Stimulated activated CD4-positive, alpha-beta T cell treated with anti-CD3 and anti-CD28 coated beads, Interleukin-15, amount 100 ng/mL, for 48 hours (primary cell): ENCODE measurements around the gene IFNAR1.
"Not testable (repeated sequence)": the region's sequence is repeated elsewhere in the genome, so short reads cannot be mapped to it uniquely, and the experiment has no call there.

Source experiments
- DNase-seq, 2 donors: peaks; one replicate each; pipeline ENCODE4 v3.0.0-alpha.2; 2020; ENCODE audit warnings: low read depth in 2 of 2

The IFNAR1 gene

DNA sequence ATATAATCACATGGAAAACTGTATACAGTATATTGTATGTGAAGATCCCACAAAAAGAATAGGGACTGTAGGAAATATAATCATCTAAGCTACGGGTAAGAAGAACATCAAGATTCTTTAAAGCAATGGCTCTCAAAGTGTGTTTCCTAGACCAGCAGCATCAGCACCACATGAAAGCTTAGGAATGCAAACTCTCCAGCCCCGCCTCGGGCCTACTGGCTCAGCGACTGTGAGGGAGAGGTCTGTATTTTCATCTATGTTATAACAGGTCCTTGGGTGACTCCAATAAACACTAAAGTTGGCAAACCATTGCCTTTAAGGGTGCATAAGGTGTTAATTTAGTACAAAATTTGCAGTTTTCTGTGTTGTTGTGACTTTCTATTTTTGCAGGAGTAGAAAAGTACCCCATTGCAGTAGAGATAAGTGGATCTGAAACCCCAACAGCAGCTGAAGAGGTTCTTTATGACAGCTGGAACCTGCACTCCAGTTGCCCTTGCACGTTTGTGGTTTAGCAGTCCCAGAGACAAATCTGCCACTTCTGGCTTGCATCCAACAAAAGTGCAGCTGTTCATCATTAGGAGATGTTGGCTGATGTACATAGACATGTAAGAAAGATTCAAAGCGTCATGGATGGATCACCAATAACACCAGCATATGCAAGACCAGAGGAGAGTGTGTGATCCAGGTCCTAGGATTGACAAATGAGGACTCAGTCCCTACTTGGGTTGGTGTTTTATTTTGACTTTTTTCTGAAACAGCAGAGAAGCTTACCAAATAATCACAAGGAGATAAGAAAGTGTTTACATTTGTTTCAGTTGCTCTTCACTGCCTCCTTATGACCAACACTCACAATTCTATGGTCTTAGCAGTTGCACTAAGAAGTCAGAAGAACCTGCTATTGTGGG lies 15.9 kb upstream of the IFNAR1 start:
- no peak for DNase-seq

DNA sequence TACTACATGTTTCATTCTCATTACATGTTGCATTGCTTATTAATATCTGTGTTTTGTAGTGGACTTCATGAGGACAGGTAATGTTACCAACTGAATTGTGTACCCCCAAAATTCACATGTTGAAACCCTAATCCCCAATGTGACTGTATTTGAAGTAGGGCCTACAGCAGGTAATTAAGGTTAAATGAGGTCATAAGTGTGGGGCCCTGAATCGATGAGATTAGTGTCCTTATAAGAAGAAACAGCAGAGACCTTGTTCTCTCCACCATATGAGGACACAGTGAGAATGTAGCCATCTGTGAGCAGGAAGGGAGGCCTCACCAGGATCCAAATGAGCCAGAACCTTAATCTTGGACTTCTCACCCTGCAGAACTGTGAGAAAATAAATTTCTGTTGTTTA lies 15.0 kb upstream of the IFNAR1 start:
- no peak for DNase-seq

DNA sequence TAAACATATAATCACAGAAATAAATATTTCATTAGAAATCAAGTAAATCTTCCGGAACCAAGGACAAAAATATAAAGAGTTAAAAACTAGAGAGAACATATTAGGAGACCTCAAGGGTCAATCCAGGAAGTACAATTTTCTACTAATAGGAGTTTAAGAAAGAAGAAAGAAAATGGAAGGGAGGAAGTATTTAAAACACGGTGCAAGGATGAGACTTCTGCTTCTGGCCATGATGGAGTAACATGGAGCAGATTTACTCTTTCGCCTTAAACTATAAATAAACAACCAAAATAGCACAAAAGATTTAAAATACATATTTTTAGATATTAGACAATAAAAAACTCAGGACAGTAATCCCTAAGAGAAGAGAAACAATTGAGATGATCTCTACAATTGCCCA lies 12.6 kb upstream of the IFNAR1 start:
- no peak for DNase-seq

DNA sequence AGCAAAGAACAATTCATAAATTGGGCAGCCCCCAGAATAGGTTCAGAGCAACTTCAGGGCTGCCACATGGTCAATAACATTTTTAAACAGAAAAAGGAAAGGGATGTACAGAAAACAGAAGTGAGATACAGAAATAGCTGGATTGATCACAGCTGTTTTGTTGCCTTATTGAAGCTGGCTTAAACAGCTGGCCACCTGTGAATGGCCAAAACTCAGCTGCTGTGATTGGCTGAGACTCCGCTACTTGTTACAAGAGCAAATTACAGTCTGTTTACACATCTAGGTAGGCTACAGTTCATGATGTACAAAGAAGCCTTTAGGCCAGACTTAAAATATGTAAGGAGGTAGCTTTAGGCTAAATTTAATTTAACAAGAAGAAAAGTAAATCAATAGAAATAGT lies 11.6 kb upstream of the IFNAR1 start:
- no peak for DNase-seq

DNA sequence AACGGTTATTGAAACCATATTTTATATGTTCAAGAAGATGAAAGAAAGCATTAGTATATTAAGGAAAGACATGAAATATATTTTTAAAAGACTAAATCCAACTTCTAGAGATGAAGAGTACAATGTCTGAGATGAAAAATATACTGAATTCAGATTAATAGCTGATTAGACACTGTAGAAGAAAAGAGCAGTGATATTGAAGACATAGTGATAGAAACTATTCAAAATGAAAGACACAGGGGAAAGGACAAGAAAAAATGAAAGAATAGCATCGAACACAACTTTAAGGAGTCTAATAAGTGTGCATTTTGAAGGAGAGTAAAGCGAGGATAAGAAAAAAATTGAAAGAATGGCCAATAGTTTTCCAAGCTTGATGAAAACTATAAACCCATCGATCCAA lies 11.2 kb upstream of the IFNAR1 start:
- DNase-seq = no peak

DNA sequence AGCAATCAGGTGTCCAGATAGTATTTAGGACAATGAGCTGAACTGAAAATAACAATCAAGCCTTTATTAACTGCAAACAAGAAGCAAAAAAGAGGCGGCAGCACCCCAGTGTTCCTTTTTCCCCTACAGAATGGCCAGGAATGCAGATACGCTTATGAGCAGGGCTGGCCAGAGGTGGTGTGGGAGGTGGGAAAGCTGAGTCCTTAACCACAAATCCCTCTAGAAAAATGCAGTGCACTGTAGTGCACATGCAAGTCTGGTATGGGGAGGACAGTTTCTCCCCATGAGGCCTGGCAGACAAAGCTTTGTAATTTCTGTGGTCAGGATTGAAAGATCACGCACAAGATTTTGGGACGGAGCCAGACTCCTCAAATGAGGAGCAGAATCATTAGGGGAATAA lies 10.7 kb upstream of the IFNAR1 start:
- no peak for DNase-seq

DNA sequence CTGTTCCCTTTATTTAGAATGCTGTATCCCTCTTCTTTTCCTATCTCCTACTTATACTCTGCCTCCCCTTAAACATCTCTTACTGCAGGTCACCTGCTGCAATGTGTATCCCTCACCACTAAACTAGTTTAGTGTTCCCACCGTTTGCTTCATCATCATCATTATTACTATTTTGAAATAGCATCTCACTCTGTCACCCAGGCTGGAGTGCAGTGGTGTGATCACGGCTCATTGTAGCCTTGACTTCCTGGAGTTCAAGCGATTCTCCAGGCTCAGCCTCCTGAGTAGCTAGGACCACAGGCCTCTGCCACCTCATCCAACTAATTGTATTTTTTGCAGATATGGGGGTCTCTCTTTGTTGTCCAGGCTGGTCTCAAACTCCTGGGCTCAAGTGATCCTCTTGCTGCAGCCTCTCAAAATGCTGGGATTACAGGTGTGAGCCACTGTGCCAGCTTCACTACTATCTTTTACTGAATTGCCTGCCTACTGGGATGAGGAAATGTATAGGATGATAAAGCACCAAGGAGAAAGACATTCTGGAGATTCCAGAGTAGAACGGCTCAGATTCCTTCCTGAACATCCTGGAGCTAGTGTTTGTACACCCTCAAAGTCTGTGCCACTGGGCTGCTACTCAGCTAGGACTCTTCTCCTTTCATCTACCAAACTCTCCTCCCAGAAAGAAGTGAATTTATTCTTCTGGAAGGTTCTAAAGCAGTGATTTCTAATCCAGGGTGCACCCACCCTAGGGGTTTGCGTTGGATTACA lies 8.6 kb upstream of the IFNAR1 start:
- no peak for DNase-seq

DNA sequence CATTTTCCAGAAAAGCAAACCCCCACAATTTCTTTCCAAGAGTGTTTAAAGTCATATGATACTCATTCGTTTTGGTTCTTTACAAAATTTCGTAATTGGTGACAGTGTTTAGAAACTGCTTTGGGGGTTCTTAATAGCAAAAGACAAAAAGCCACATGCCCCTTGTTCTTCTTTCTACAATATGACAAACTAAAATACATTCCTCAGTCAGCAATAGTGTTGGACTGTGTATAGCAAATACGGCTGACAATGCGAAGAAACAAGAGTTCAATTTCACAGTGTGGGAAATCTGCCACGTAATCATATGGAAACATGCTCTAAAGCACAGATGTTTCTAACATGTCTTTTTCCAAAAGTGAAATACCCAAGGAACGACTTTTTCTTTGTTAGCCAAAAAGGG lies 7.6 kb upstream of the IFNAR1 start:
- DNase-seq = no peak

DNA sequence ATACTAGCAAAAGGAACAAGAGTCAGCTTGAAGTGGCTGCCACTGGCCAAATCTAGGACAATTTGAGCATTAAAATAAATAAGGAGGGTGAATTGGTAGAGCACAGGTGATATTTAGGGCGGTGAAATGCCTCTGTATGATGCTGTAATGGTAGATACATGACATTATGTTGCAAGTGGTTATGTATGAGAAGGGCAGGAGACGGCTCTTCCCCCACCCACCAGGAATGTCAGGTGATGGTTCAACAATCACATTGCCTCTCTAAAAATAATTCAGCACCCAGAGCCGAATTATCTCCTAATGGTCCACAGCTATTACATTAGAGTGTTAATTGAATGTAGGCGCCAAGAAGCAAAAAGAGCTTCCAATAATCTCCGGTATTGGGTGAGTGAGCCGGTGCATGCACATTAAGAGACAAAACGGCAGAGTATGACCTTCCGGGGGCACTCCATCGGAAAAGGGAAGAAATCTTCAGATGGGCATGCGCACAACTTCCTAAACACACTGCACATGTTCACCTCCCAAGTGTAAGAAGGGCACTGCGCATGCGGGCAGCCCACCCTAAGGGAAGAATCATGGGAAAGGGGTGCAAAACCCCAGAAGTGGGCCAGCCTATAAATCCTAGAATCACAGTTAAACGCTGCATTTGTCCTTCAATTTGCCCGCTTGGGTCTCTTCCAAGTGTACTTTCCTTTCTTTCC lies 6.8 kb upstream of the IFNAR1 start:
- DNase-seq = no peak

DNA sequence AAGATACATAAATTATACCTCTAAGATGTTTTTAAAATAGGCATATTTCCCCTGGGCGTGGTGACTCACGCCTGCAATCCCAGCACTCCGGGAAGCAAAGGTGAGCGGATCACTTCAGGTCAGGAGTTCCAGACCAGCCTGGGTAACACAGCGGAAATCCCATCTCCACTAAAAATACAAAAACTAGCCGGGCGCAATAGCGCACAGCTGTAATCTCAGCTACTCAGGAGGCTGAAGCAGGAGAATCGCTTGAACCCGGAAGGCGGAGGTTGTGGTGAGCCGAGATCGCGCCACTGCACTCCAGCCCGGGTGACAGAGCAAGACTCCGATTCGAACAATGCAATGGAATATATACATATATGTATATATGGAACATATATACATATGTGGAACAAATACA lies 3.8 kb upstream of the IFNAR1 start:
- not testable (repeated sequence) for DNase-seq

DNA sequence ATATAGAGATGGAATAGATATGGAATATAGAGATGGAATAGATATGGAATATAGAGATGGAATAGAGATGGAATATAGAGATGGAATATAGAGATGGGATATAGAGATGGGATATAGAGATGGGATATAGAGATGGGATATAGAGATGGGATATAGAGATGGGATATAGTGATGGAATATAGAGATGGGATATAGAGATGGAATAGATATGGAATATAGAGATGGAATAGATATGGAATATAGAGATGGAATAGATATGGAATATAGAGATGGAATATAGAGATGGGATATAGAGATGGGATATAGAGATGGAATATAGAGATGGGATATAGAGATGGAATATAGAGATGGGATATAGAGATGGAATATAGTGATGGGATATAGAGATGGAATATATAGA lies 1.2 kb upstream of the IFNAR1 start:
- DNase-seq = not testable (repeated sequence)

DNA sequence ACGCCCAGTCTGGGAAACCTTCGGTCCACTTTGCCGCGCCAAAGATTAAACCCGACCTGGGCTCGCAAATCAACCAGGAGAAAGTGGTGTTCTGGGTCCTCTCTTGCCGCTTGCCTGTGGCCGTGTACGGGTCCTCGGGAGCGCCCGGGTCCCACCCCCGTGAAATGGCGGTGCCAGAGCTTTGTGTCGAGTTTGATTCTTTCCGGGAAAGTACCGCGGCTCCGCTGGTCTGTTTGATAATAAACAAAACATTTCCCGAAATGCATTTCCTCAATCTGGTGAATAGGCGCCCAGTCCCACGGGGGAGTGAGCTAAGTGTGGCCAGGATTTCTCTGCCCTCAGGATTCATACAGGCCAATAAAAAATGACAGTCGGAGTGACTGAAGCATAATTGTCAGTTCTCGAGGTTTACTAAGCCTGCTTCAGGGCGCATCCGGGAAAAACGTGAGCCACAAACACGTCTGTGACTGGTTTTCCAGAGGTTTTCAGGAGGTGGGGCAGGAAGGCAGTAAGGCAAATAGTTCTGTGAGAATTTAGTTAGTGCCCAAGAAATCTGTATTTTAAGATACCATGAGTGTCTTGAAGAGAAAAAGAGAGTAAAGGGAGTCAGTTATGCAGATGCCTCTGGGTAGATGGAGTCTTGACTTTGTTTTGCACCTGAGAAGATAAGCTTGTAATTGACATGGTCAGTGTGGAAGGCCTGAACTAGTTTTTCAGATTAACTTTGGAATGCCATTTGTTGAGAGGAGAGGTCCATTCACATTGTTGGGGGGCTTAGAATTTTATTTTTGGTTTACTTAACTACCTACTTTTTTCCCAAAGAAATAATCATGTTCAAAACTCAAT lies 675 bp downstream of the IFNAR1 start:
- peak; percentile 51 to 55 for DNase-seq

DNA sequence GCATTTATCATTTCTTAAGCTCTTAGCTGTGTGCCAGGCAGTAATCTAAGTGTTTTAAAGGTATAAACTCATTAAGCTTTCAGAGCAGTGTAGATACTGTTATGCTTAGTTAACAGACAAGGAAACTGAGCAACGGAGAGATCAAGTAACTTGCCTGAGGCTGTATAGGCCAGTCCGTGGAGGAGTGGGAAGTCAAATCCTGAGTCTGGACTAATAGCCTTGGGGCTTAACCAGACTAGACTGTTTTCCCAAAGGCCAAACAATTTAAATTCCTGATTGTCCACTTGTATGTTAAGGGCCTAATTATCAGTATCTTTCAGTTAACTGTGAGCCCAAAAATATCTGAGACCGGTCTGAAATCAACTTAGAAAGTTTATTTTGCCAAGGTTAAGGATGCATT lies 2.6 kb downstream of the IFNAR1 start:
- DNase-seq = no peak

DNA sequence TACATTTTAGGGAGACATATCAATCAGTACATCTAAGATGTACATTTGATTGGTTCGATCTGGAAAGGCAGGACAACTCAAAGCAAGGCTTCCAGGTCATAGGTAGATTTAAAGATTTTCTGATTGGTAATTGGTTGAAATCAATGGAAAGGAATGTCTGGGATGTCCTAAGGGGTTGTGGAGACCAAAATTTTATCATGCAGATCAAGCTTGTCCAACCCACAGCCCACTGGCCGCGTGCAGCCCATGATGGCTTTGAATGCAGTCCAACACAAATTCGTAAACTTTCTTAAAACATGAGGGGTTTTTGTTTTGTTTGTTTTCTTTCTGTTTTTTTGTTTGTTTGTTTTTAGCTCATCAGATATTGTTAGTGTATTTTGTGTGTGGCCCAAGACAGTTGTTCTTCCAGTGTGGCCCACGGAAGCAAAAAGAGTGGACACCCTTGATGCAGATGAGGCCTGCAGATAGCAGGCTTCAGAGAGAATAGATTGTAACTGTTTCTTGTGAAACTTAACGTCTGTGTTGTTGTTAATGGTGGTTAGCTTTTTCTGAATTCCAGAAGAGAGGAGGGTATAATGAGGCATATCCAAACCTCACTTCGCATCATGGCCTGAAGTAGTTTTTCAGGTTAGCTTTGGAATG lies 3.1 kb downstream of the IFNAR1 start:
- no peak for DNase-seq

DNA sequence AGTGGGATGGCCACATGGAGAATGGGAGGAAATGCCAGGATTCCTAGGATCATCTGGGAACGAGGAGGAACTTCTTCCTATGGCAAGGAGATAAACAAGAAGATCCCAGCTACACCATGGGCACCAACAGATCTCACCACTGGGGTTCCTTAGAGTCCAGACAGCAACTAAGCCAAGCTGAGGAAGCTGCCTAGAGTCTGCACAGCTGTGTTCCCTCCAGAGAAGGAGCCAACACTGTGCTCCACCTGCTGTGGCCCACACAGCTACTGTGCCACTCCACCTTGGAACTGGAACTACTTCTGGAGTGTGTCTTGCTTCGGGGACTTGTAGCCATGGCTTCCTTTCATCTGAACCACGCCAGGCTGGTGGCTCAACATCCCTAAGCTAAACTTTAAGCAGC lies 6.0 kb downstream of the IFNAR1 start:
- no peak for DNase-seq

DNA sequence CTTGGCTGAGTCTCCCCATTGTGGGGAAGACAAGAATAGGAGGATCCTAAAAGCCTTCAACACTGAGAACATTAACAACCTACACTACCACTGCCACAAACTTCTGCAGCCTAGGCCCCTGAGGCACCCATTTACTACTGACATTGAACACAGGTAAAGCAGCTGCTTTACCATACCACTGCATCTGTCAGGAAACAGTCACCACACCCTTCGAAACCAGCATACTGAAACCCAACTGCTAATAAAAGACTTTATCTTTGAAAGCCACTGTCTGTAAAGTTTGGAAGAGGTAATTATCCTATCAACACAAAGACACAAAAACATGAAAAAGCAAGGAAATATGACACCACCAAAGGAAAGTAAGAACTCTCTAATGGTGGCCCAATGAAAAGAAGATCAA lies 7.4 kb downstream of the IFNAR1 start:
- DNase-seq = no peak

DNA sequence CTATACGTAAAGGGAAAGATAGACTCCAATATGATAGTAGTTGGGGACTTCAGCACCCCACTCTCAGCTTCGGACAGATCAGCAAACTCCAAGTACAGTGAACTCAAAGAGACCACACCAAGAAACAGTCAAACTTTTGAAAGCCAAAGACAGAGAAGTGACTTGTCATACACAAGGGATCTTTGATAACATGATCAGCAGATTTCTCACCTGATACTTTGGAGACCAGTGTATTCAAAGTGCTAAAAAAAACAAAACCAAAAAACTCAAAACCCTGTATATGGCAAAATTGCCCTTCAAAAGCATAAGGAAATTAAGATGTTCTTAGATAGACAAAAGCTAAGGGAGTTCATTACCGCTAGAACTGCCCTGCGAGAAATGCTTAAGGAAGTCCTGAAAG lies 9.4 kb downstream of the IFNAR1 start:
- no peak for DNase-seq

DNA sequence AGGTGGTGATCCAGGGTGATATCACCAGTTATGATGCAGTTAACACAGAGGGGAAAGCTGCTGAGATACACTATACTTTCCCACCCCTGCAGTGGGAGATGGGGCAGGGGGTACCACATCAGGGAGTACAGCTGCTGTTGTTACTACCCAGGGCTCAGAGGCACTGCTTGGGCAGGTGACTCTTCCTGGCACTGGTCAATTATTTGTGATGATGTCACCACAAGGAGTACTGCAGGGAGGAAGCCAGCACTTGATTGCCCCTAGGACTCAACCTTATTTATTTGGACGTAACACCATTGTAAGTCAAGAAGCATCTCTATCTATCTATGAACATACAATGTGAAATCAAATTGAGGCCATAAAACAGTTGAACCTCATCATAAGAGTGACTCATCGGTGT lies 10.1 kb downstream of the IFNAR1 start:
- DNase-seq = no peak

DNA sequence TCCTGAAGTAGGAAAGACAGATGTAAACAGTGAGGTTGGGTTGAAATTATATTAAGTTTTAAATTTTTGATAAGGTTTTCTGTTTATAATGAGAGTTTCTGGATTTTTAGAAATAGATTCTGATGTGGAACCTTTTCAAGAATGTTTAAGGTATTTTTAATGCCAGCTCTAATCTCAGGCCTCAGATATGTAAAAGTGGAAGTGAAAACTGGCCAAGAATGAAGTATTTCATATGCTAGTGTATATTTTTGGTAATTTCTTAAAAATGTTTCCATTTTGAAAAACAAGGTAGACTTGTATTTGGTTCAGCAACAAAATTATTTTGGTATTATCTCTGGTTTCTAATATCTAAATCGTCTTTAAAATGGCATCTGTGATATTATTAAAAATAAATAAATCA lies 14.4 kb downstream of the IFNAR1 start:
- no peak for DNase-seq

DNA sequence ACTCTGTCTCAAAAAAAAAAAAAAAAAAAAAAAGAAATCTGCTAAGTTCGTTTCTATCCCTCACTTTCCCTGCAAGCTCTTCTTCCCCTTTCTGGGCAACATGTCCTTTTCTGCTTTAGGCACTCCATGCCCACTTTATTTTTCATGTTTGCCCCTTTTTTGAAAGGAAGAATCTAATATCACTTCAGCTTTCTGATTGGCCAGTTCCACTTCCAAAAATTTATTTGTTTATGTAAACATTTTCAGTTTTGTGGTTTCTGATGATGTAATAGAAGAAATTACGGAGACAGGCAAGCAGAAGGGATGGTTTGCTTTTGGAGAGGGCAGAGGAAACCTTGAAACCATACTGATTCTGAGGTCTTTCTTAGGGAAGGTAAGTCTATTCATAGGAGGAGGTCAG lies 15.1 kb downstream of the IFNAR1 start:
- no peak for DNase-seq

DNA sequence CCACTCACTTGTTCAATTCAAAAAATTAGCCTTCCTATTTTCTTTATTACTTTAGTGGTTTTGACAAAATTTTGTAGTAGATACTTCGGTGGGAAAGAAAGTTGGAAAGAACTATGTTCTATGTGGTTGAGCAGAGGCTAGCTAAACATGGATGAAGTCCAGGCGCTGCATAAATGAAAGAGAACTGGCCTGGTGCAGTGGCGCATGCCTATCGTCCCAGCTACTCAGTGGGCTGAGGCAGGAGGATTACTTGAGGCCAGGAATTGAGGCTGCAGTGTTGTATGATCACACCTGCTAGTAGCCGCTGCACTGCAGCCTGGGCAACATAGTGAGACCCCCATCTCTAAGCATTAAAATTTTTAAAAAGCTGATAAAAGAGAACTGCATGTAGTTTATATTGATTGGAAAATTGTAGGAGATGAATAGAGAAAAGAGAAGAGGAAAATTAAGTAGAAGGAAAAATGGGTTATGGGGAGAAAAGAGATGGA lies 21.0 kb downstream of the IFNAR1 start:
- no peak for DNase-seq
